ENCODE results near the gene MINDY2. TPM values are rescaled to one million over a fixed set of nuclear protein-coding genes. Genes with fewer than 3 reads are reported as not detected.

MINDY2 gene
- total RNA-seq, 1 experiment from 2014 or later: 29.9 TPM

- ChIA-PET POLR2A (interaction anchor here (2.1 kb wide), 1 partner anchor 8 kb away, joined by 7 read pairs; no protein-coding TSS in a partner anchor), CTCF (no interaction called here)
- ATAC-seq (no peak), DNase-seq (ENCODE audit: low spot score) (no peak)
- Mint-ChIP-seq H3K4me1 (0 out of 2 replicates have a peak, but pooled peaks cover 2% of the 10 kb centered on the region), H3K9me3 (peaks cover 8% of the 10 kb centered on the region), H3K27ac (no peak overlapping the region), H3K4me3 (no peak overlapping the region), H3K36me3 (peaks cover 7% of the 10 kb centered on the region), H3K27me3 (ENCODE audit: low read depth) (no peaks in the 10 kb centered on the region; the same call in 1 of the 2 replicates)
- TF ChIP-seq SMAD4 (CRISPR knock-in tag; IDR thresholded peaks at IDR 0.05) (no peak), GRHL2 (CRISPR knock-in tag; IDR thresholded peaks at IDR 0.05; ENCODE audit: insufficient replicate concordance, severe bottlenecking) (no peak), SOX15 (CRISPR knock-in tag; IDR thresholded peaks at IDR 0.05) (no peak), NFATC4 (CRISPR knock-in tag; IDR thresholded peaks at IDR 0.05) (no peak), FOXP4 (CRISPR knock-in tag; IDR thresholded peaks at IDR 0.05) (no peak), CBFB (CRISPR knock-in tag; IDR thresholded peaks at IDR 0.05; ENCODE audit: low read depth) (no peak), ATF3 (CRISPR knock-in tag; conservative IDR thresholded peaks at IDR 0.05) (no peak), NR1H2 (CRISPR knock-in tag; IDR thresholded peaks at IDR 0.05) (no peak), ATF1 (CRISPR knock-in tag; IDR thresholded peaks at IDR 0.05) (no peak), ZSCAN18 (CRISPR knock-in tag; IDR thresholded peaks at IDR 0.05) (no peak)
Observed at GRCh38 chr15:58762285-58762684, 8.8 kb upstream of the MINDY2 start.

GRCh38 chr15:58762731-58763130 lies 8.4 kb upstream of the MINDY2 start:
- Mint-ChIP-seq H3K4me1 (0 out of 2 replicates have a peak, but pooled peaks cover 2% of the 10 kb centered on the region), H3K27ac (no peak overlapping the region), H3K36me3 (peaks cover 7% of the 10 kb centered on the region), H3K9me3 (peaks cover 8% of the 10 kb centered on the region), H3K27me3 (ENCODE audit: low read depth) (no peaks in the 10 kb centered on the region; the same call in 1 of the 2 replicates), H3K4me3 (no peak overlapping the region)
- CTCF ChIA-PET: no interaction called here
- POLR2A ChIA-PET: no interaction called here
- DNase-seq (ENCODE audit: low spot score): no peak
- ATAC-seq: no peak
- no peak for TF ChIP-seq ZNF317 (CRISPR knock-in tag; IDR thresholded peaks at IDR 0.05; ENCODE audit: borderline replicate concordance, low read depth)
- TF ChIP-seq AFF4 (CRISPR knock-in tag; IDR thresholded peaks at IDR 0.05; ENCODE audit: borderline replicate concordance): no peak
- no peak for TF ChIP-seq ZNF232 (CRISPR knock-in tag; IDR thresholded peaks at IDR 0.05)
- TF ChIP-seq, protein P1, sequence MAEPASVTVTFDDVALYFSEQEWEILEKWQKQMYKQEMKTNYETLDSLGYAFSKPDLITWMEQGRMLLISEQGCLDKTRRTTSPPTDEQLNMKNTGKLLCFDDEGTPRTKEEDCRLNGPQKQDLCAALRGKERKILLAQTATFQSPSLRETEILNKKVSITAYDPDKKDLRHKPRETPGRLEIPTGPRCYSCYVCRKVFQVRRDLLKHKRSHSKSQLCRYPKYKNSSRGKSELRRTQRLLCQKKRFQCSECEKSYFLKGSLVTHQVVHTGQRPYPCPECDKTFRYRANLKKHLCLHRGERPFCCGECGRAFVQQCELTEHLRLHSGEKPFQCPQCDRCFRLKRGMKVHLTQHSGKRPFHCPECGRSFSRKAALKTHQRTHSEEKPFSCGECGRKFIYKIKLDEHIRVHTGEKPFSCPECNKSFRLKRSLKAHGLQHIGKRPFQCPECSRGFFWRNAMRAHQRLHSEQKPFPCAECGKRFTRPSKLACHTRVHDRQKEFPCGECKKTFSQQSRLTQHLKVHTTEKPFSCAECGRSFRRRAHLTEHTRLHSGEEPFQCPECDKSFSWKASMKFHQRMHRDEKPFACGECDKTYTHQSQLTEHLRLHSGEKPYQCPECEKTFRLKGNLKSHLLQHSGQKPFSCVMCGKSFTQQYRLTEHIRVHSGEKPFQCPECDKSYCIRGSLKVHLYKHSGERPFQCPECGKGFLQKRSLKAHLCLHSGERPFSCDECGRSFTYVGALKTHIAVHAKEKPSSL (CRISPR knock-in tag; conservative IDR thresholded peaks at IDR 0.05): no peak
- TF ChIP-seq, protein P2, sequence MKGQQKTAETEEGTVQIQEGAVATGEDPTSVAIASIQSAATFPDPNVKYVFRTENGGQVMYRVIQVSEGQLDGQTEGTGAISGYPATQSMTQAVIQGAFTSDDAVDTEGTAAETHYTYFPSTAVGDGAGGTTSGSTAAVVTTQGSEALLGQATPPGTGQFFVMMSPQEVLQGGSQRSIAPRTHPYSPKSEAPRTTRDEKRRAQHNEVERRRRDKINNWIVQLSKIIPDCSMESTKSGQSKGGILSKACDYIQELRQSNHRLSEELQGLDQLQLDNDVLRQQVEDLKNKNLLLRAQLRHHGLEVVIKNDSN (CRISPR knock-in tag; IDR thresholded peaks at IDR 0.05): no peak
- TF ChIP-seq, protein P3, sequence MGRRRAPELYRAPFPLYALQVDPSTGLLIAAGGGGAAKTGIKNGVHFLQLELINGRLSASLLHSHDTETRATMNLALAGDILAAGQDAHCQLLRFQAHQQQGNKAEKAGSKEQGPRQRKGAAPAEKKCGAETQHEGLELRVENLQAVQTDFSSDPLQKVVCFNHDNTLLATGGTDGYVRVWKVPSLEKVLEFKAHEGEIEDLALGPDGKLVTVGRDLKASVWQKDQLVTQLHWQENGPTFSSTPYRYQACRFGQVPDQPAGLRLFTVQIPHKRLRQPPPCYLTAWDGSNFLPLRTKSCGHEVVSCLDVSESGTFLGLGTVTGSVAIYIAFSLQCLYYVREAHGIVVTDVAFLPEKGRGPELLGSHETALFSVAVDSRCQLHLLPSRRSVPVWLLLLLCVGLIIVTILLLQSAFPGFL (CRISPR knock-in tag; IDR thresholded peaks at IDR 0.05; ENCODE audit: borderline replicate concordance): no peak
- no peak for TF ChIP-seq ATF3 (CRISPR knock-in tag; conservative IDR thresholded peaks at IDR 0.05)
- TF ChIP-seq ZNF416 (CRISPR knock-in tag; IDR thresholded peaks at IDR 0.05): no peak
- no peak for TF ChIP-seq PRRX2 (CRISPR knock-in tag; IDR thresholded peaks at IDR 0.05)
- no peak for TF ChIP-seq ZBTB21 (CRISPR knock-in tag; IDR thresholded peaks at IDR 0.05; ENCODE audit: borderline replicate concordance)

Measured in WTC11 (cell line).